Esophagus squamous epithelium (tissue), 4 donors: Measurements from ENCODE around the gene FAM118A.

Experiments
- POLR2A ChIP-seq, 4 donors: fragments of 450-650 bp; IDR thresholded peaks; one replicate each; pipeline ENCODE4 v1.6.1; 2017; ENCODE audit warnings: antibody characterized with exemption in 4 of 4, mild to moderate bottlenecking in 4 of 4, moderate library complexity in 3 of 4
- TF ChIP-seq, protein P1 (sequence below), 6 experiments: fragments of 450-650 bp in 4 of 6; fragments of 200-600 bp in 2 of 6; sonication (generic) in 2 of 6; IDR thresholded peaks; one replicate each; pipeline ENCODE4 v1.5.1; 2016 to 2019; ENCODE audit warnings: antibody characterized with exemption in 6 of 6, mild to moderate bottlenecking in 4 of 6, moderate library complexity in 4 of 6

- no peak for TF ChIP-seq POLR2A (IDR thresholded peaks at IDR 0.05)
- TF ChIP-seq, protein P1, sequence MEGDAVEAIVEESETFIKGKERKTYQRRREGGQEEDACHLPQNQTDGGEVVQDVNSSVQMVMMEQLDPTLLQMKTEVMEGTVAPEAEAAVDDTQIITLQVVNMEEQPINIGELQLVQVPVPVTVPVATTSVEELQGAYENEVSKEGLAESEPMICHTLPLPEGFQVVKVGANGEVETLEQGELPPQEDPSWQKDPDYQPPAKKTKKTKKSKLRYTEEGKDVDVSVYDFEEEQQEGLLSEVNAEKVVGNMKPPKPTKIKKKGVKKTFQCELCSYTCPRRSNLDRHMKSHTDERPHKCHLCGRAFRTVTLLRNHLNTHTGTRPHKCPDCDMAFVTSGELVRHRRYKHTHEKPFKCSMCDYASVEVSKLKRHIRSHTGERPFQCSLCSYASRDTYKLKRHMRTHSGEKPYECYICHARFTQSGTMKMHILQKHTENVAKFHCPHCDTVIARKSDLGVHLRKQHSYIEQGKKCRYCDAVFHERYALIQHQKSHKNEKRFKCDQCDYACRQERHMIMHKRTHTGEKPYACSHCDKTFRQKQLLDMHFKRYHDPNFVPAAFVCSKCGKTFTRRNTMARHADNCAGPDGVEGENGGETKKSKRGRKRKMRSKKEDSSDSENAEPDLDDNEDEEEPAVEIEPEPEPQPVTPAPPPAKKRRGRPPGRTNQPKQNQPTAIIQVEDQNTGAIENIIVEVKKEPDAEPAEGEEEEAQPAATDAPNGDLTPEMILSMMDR (IDR thresholded peaks at IDR 0.05), result no peak
These were observed 29.1 kb upstream of the FAM118A start for GRCh38 chr22:45280587-45280980.
